ENCODE data around the gene FAM184B.
A peak's percentile ranks its signal among the peaks of the same experiment; 100 is the strongest.

FAM184B gene

DNA sequence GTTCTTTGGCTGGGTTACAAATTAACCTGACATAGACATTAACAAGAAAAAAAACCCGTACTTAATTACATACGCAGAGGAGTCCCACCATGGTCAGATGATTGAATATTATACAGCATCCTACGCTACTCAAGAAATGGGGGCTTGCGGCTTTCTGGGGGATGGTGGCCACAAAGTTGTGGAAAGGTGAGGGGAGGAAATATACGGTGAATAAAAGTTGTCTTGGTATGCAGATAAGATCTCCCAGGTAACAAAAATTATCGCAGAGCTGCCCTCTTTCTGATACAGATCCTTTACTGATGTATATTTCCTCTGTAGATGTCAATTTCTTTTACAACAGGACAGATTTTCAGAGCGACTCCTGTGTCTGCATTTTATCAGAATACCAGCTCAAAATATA, 28.2 kb upstream of the FAM184B start:
- H2AFZ ChIP-seq (ENCODE audit: low read length) = no peak overlapping the region
- peaks cover 78% of the 10 kb centered on the region for H4K20me1 ChIP-seq (ENCODE audit: insufficient read depth, low read length, poor library complexity, severe bottlenecking)
- H3K79me2 ChIP-seq (ENCODE audit: insufficient read depth, low read length) = peaks cover 98% of the 10 kb centered on the region

GRCh38 chr4:17807446-17807845, 26.0 kb upstream of the FAM184B start:
- H3K9ac ChIP-seq (ENCODE audit: low read depth, low read length, poor library complexity, severe bottlenecking) = peak overlapping the region; percentile 98
- peaks cover 44% of the 10 kb centered on the region for H3K4me1 ChIP-seq (ENCODE audit: insufficient read depth, low read length, poor library complexity, severe bottlenecking)
- peak overlapping the region; percentile 94 for H3K4me3 ChIP-seq (ENCODE audit: low read length, poor library complexity, severe bottlenecking)
- peaks cover 66% of the 10 kb centered on the region for H4K20me1 ChIP-seq (ENCODE audit: insufficient read depth, low read length, poor library complexity, severe bottlenecking)
- H3K79me2 ChIP-seq (ENCODE audit: insufficient read depth, low read length) = peaks cover 97% of the 10 kb centered on the region
- no peaks in the 10 kb centered on the region for H3K27me3 ChIP-seq (ENCODE audit: insufficient read depth, low read length, poor library complexity, severe bottlenecking)
- 0 out of 2 replicates have a peak, but pooled peaks cover 3% of the 10 kb centered on the region for H3F3A ChIP-seq (ENCODE audit: low read depth)
- H3K4me2 ChIP-seq (ENCODE audit: low read depth, low read length, poor library complexity, severe bottlenecking) = peak overlapping the region; percentile 96
- no peaks in the 10 kb centered on the region for H3K9me2 ChIP-seq (replicated peaks; ENCODE audit: low read depth, low read length)
- H3K9me3 ChIP-seq (ENCODE audit: insufficient read depth, low read depth, low read length) = no peaks in the 10 kb centered on the region
- TF ChIP-seq, protein P1, sequence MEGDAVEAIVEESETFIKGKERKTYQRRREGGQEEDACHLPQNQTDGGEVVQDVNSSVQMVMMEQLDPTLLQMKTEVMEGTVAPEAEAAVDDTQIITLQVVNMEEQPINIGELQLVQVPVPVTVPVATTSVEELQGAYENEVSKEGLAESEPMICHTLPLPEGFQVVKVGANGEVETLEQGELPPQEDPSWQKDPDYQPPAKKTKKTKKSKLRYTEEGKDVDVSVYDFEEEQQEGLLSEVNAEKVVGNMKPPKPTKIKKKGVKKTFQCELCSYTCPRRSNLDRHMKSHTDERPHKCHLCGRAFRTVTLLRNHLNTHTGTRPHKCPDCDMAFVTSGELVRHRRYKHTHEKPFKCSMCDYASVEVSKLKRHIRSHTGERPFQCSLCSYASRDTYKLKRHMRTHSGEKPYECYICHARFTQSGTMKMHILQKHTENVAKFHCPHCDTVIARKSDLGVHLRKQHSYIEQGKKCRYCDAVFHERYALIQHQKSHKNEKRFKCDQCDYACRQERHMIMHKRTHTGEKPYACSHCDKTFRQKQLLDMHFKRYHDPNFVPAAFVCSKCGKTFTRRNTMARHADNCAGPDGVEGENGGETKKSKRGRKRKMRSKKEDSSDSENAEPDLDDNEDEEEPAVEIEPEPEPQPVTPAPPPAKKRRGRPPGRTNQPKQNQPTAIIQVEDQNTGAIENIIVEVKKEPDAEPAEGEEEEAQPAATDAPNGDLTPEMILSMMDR (conservative IDR thresholded peaks at IDR 0.05; ENCODE audit: low read length) = no peak
- TF ChIP-seq EZH2phosphoT487 (IDR thresholded peaks at IDR 0.05; ENCODE audit: borderline replicate concordance) = no peak
- peaks cover 33% of the 10 kb centered on the region for H3K36me3 ChIP-seq (ENCODE audit: insufficient read depth, low read length)
- H2AFZ ChIP-seq (ENCODE audit: low read length) = no peak overlapping the region

More for the DNA sequence above, 28.2 kb upstream of the FAM184B start:
- no peaks in the 10 kb centered on the region for H3K9me2 ChIP-seq (replicated peaks; ENCODE audit: low read depth, low read length)
- no peak for TF ChIP-seq EZH2phosphoT487 (IDR thresholded peaks at IDR 0.05; ENCODE audit: borderline replicate concordance)
- TF ChIP-seq, protein P1 (conservative IDR thresholded peaks at IDR 0.05; ENCODE audit: low read length) = no peak
- no peaks in the 10 kb centered on the region for H3K9me3 ChIP-seq (ENCODE audit: insufficient read depth, low read depth, low read length)
- peaks cover 62% of the 10 kb centered on the region for H3K4me1 ChIP-seq (ENCODE audit: insufficient read depth, low read length, poor library complexity, severe bottlenecking)
- H3K4me2 ChIP-seq (ENCODE audit: low read depth, low read length, poor library complexity, severe bottlenecking) = peak overlapping the region; percentile 96
- H3K4me3 ChIP-seq (ENCODE audit: low read length, poor library complexity, severe bottlenecking) = peak overlapping the region; percentile 94
- H3K9ac ChIP-seq (ENCODE audit: low read depth, low read length, poor library complexity, severe bottlenecking) = peak overlapping the region; percentile 98
- H3K36me3 ChIP-seq (ENCODE audit: insufficient read depth, low read length) = peaks cover 13% of the 10 kb centered on the region; the same call in 1 of the 2 replicates
- H3K27me3 ChIP-seq (ENCODE audit: insufficient read depth, low read length, poor library complexity, severe bottlenecking) = no peaks in the 10 kb centered on the region
- 0 out of 2 replicates have a peak, but pooled peaks cover 3% of the 10 kb centered on the region for H3F3A ChIP-seq (ENCODE audit: low read depth)

DNA sequence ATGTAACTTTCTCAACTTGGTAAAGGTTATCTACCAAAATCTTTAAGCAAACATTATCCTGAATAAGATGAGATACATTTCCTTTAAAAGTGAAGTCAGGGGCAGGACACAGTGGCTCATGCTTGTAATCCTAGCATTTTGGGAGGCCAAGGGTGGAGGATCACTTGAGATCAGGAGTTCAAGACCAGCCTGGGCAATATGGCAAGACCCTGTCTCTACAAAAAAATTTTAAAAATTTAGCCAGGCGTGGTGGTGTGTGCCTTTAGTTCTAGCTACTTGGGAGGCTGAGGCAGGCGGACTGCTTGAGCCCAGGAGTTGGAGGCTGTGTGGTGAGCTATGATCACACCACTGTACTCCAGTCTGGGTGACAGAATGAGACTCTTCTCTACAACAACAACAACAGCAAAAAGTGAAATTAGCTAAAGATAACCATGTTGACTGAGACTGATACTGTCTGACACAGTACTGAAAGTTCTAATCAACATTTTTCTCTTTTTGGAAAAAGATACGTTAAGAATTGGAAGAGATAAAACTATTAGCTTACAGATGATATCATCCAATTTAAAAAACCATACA, 24.2 kb upstream of the FAM184B start:
- Histone ChIP-seq H3K4me1 (ENCODE audit: insufficient read depth, low read length, poor library complexity, severe bottlenecking) (peaks cover 37% of the 10 kb centered on the region), H3F3A (ENCODE audit: low read depth) (0 out of 2 replicates have a peak, but pooled peaks cover 3% of the 10 kb centered on the region), H3K4me2 (ENCODE audit: low read depth, low read length, poor library complexity, severe bottlenecking) (peak overlapping the region; percentile 96), H3K9me2 (replicated peaks; ENCODE audit: low read depth, low read length) (no peaks in the 10 kb centered on the region), H3K27me3 (ENCODE audit: insufficient read depth, low read length, poor library complexity, severe bottlenecking) (no peaks in the 10 kb centered on the region), H3K4me3 (ENCODE audit: low read length, poor library complexity, severe bottlenecking) (peak overlapping the region; percentile 94), H4K20me1 (ENCODE audit: insufficient read depth, low read length, poor library complexity, severe bottlenecking) (peaks cover 64% of the 10 kb centered on the region), H3K36me3 (ENCODE audit: insufficient read depth, low read length) (peaks cover 38% of the 10 kb centered on the region), H2AFZ (ENCODE audit: low read length) (no peak overlapping the region), H3K9me3 (ENCODE audit: insufficient read depth, low read depth, low read length) (no peaks in the 10 kb centered on the region), H3K9ac (ENCODE audit: low read depth, low read length, poor library complexity, severe bottlenecking) (peak overlapping the region; percentile 98), H3K79me2 (ENCODE audit: insufficient read depth, low read length) (peaks cover 87% of the 10 kb centered on the region)
- TF ChIP-seq, protein P1 (conservative IDR thresholded peaks at IDR 0.05; ENCODE audit: low read length) = no peak
- no peak for TF ChIP-seq EZH2phosphoT487 (IDR thresholded peaks at IDR 0.05; ENCODE audit: borderline replicate concordance)
